GM18502 (cell line): ENCODE data around the gene OR10AD1.

Experiments used
- ATAC-seq: cut with Tn5 transposase; IDR thresholded peaks from one replicate; pipeline ENCODE4 v1.9.1; 2021; ENCODE audit warnings: mild to moderate bottlenecking; ENCODE audit not compliant: unreplicated experiment, poor library complexity

OR10AD1 gene

GRCh38 chr12:48193623-48194022 lies 9.5 kb downstream of the OR10AD1 start:
- no peak for ATAC-seq

DNA sequence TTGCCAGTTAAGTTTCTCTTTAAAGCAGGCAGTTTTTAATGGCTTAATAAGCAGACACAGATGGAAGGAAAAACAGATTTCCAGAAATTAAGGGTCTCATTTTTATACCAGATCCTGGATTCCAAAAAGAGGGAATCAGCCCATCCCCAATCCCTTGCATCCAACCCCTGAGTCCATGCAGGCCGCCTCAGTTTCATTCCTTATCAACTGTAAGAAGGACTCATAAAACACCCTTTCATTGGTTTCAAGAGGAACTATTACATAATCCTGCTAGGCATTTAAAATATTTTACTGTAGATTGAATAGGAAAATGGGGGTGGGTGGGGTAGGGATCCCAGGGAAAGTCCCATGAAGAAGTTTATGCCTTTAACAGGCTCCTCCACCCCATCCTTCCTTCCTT lies 10.2 kb downstream of the OR10AD1 start:
- no peak for ATAC-seq

DNA sequence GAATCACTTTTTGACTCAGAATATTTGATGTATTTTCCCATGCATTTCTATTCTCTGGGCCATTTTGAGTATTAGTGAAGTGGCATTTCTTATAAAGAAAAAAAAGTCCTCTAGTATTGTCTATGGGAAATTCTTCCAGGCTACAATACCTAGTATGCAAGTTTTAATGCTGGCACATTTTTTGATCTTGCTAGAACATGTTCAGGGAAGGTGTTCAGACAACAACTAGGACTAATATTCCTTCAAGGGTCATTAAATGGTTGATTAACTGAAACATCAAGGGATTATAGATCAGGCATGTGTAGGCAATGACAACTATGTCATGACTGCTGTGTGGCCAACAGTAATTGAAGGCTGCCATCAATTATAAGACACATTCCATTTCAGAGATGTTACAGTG lies 12.0 kb downstream of the OR10AD1 start:
- ATAC-seq = no peak

DNA sequence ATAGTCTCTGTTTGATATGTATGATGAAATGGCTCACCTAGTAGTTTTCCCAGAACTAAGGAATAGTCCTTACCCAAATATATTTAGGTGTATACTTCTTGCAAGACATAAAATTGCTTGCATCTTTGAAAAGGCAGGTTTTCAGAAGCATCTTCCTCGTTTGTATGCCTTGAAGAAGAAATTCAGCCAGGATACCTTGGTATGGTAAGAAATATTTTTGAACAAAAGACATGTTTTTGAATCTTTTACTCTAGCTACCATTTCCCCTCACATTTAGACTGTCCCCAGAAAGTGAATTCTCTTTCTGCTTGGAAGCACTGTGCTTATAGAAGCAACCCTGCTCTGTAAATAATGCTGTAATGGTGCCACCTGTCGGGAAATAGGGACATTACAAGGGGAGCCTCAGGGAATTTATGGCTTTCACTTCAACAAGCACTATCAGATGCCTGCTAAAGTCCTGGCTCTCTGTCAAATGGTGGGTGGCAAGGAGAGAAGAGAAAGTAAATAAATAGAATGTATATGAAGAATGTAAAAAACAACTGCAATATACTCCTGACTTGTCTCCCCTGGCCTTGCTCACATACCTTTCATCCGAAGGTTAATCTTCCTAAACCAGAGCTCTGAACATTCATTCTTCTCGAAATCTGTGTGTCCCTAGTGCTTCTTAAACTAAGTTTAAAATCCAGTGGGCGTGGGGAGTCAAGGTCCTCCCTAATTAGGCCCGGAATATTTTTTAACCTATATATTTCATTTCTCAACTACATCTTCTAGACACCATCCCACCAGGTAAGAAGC lies 13.6 kb downstream of the OR10AD1 start:
- ATAC-seq = peak; percentile 65

- no peak for ATAC-seq
Observed at GRCh38 chr12:48187916-48188695, 15.0 kb downstream of the OR10AD1 start.

DNA sequence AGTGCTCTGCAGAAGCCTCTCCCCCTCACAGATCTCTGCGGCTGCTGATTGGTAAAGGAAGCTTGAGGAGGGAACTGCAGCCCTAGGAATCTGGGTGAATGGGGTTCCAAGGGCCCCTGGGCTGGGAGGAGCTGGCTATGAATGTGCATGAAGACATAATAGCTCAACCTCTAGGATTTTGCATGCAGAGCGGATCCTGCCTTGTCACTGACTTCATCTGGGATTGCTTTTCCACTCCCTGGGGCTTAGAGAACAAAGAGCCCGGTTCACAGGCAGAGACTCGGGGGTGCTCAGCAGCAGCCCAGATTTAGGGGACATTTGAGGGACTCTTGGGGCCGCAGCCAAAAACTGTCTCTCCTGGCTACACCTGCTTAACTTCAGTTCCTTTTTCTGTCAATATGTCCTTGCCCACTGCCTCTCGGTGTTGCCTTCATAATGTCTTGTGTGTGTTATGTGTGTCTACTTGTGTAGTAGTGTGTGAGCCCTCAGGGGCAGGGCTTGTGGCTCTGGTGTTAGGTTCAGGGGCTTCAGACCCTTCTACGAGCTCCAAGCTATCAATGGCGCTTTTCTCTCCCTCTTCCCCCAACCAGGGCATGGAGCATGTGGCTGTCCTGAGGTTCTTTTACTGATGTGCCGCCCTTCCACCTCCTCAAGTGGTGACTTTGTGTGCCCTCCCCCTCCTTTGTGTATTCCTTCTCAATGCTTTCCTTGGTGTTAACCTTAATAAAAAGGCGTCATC lies 17.7 kb downstream of the OR10AD1 start:
- ATAC-seq = no peak

DNA sequence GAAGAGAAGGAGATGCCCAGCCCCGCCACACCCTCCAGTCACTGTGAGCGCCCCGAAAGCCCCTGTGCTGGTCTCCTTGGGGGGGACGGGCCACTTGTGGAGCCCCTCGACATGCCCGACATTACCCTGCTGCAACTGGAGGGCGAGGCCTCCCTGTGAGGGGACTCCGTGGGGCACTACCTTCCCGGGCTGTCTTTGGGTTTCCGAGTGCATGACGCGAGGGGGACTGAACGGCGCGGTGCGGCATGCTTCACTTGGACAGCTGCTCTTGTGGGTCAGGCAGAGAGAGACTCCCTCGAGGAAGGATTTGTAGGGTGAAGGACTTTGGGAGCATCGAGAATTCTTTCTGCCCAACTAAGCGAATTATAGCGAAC lies 18.6 kb downstream of the OR10AD1 start:
- no peak for ATAC-seq

- peak; percentile 7 for ATAC-seq
Observed at GRCh38 chr12:48183876-48184548, 19.1 kb downstream of the OR10AD1 start.

- ATAC-seq = peak; percentile 81
Observed at GRCh38 chr12:48183091-48183875, 19.8 kb downstream of the OR10AD1 start, which contains the start of gene CCDC184. Gene CCDC184, plus strand, starts transcription at chr12:48183644. Its CDS starts 479 bp downstream, at chr12:48184123.

GRCh38 chr12:48182631-48183030 lies 20.5 kb downstream of the OR10AD1 start:
- no peak for ATAC-seq

GRCh38 chr12:48180857-48181495 lies 22.1 kb downstream of the OR10AD1 start:
- ATAC-seq = no peak

DNA sequence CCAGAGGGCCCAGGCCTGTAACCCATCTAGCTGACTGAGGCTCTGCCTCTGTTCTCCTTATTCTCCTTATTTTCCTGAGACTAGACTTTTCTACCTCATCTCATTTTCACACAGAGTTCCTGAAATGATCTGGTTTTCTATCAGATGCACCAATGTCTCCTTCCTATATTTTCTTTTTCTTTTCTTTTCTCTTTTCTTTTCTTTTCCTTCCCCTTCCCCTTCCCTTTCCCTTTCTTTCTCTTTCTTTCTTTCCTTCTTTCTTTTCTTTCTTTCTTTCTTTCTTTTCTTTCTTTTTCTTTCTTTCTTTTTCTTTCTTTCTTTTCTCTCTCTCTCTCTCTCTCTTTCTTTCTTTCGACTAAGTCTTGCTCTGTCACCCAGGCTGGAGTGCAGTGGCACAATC lies 22.7 kb downstream of the OR10AD1 start:
- no peak for ATAC-seq

GRCh38 chr12:48179466-48179865 lies 23.6 kb downstream of the OR10AD1 start:
- no peak for ATAC-seq

DNA sequence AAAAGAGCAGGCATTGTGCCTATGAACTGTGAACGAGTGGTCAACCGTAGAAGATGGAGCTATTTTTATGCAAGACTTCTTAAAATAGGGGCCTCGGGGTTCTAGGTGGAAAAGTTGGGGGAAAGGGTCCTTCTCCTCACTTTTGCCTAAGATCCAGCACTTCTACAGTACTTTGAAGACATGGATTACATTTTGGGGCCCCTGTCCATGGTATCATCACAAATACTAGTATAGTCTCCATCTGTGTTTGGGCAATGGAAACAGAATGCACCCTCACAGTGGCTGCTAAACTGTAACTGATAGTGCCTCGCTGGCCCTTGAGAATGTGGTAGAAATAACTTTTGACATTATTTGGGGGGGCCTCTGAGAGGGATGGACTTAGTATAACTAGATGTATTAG lies 25.1 kb downstream of the OR10AD1 start:
- no peak for ATAC-seq

DNA sequence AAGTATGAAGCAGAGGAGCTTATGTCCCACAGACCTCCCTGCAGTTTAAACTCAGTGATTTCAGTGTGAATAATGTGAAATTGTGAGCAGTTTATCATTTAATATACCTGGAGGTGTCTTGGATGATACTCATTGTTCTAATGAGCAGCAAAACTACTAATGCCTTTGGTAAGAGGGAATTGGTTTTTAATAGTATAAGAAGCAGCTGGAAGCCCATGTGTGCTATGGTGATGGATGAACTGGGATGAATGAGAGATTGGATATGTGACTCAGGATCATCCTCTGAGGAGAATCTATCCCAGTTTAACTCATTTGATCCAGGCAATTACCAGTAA lies 26.7 kb downstream of the OR10AD1 start:
- no peak for ATAC-seq

GRCh38 chr12:48175613-48176416 lies 27.3 kb downstream of the OR10AD1 start:
- no peak for ATAC-seq

DNA sequence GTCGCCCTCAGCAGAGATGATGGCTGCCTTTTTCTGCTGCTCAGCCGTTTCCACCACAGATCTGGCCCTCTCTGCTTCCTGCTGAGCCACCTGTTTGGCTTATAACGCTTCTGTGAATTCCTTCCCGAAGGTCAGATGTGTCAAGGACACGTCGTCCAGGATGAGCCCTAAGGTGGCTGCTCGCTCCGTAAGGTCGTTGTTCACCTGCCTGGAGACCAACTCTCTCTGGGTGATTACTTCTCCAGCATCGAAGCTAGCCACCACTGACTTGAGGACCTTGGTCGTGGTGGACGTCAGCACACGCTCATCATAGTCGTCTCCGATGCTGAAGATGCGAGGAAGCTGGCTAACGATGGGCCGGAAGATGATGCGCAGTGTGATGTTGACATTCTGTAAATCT lies 34.1 kb downstream of the OR10AD1 start:
- ATAC-seq = no peak
